Osteoblast (primary cell): ENCODE results near the gene NPHP1. TPM values are rescaled to one million over a fixed set of nuclear protein-coding genes. Genes with fewer than 3 reads are reported as not detected.
A peak's percentile ranks its signal among the peaks of the same experiment; 100 is the strongest.

Experiments used
- DNase-seq: peaks from one replicate; pipeline ENCODE4 v3.0.0; 2011; ENCODE audit warnings: low spot score, mixed read lengths; ENCODE audit not compliant: insufficient read length; ENCODE audit errors: missing footprints
- H2AFZ ChIP-seq: 2 replicates; pipeline ENCODE4 v1.6.0; 2011; ENCODE audit warnings: mild to moderate bottlenecking, low read length
- H3K27ac ChIP-seq: 2 replicates; pipeline ENCODE4 v1.5.1; 2011; ENCODE audit warnings: mild to moderate bottlenecking, low read depth, low read length, moderate library complexity
- H3K27me3 ChIP-seq: 2 replicates; pipeline ENCODE4 v1.6.0; 2012; ENCODE audit warnings: mild to moderate bottlenecking, control low read depth, inconsistent platforms, low read length, moderate library complexity; ENCODE audit not compliant: insufficient read depth
- H3K36me3 ChIP-seq: 2 replicates; pipeline ENCODE4 v1.5.1; 2011; ENCODE audit warnings: mild to moderate bottlenecking, low read length, control low read depth, moderate library complexity; ENCODE audit not compliant: insufficient read depth
- H3K4me1 ChIP-seq: 2 replicates; pipeline ENCODE4 v1.5.1; 2011; ENCODE audit warnings: mild to moderate bottlenecking, low read length, control low read depth, moderate library complexity; ENCODE audit not compliant: insufficient read depth
- H3K4me2 ChIP-seq: 2 replicates; pipeline ENCODE4 v1.6.0; 2011; ENCODE audit warnings: mild to moderate bottlenecking, low read length; ENCODE audit not compliant: insufficient read depth
- H3K4me3 ChIP-seq: fragments of 200-600 bp; sonication (generic); 3 replicates; pipeline ENCODE4 v1.5.1; 2012; ENCODE audit warnings: mild to moderate bottlenecking, low read length, inconsistent platforms; ENCODE audit not compliant: insufficient read depth
- H3K79me2 ChIP-seq: 2 replicates; pipeline ENCODE4 v1.6.0; 2012; ENCODE audit warnings: mild to moderate bottlenecking, low read length, control low read depth, inconsistent platforms; ENCODE audit not compliant: insufficient read depth
- H3K9me3 ChIP-seq: 2 replicates; pipeline ENCODE4 v1.5.1; 2011; ENCODE audit warnings: low read depth, low read length, control low read depth
- H4K20me1 ChIP-seq: 2 replicates; pipeline ENCODE4 v1.6.0; 2012; ENCODE audit warnings: mild to moderate bottlenecking, low read length, control low read depth; ENCODE audit not compliant: insufficient read depth
- total RNA-seq: library from RNA; depleted of rRNA; stranded (reverse); fragments of >200 nt; gene quantifications from 2 replicates; pipeline ENCODE4 v1.2.3, GENCODE V29; 2012
- TF ChIP-seq, protein P1 (sequence below): IDR thresholded peaks from 2 replicates; pipeline ENCODE4 v1.5.1; 2011; ENCODE audit warnings: mild to moderate bottlenecking, low read depth, low read length, moderate library complexity; ENCODE audit errors: extremely low read depth

The NPHP1 gene
- total RNA-seq, 1 donor = 7.6 TPM

DNA sequence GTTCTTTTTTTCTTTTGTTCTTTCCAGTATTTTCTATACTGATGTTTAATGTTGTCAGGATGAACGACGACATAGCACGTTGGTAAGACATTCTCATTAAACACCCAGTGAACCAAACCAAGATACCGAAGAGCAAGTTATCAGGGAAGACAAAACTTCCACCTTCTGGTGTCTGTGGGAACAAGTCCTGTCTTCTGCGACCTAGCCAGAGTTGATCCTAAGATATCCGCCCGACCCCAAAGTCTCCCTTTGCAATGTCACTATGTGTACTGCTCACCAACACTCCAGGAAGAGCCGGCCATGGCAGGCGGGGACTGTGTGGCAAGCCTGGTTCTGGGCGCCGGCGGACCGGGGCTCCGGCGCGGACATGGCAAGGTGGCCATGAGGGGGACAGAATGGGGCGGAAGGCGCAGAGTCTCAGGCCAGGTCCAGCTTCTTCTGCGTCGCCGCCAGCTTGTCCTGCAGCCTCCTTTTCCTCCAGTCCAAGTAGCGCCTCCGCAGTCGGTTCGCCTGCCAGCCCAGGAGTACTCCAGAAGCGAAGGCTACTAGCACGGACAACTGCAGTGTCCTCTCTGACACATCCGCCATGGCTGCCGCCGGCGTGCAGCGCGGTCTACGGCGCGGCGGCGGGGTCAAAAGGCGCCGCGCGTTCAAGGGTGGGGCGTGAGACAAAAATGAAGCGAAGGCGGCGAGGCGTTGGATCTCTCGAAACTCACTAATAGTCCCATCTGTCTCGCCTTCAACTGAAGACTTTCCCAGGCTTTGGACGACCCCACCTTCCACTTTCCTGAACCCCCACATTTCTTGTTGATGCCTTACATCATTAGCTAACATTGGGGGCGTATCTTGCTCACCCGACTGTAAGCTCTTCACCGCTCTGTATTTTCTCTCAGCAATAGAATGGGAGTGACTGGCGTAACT lies 7.4 kb upstream of the NPHP1 start, which contains the start of gene MTLN:
Gene MTLN (minus strand): TSS at position 610 of the 921 bp plus-strand sequence. CDS start 22 bp downstream, at position 588.
- H3K4me3 ChIP-seq = peak within 1 kb of the TSS; percentile 98
- peaks cover 12% of the 10 kb centered on the region for H3K4me1 ChIP-seq
- H2AFZ ChIP-seq = peak within 1 kb of the TSS; percentile 99
- no peaks in the 10 kb centered on the region for H4K20me1 ChIP-seq
- H3K27me3 ChIP-seq = peaks cover 31% of the 10 kb centered on the region
- DNase-seq = peak; percentile 91
- peaks cover 15% of the 10 kb centered on the region for H3K79me2 ChIP-seq
- TF ChIP-seq, protein P1, sequence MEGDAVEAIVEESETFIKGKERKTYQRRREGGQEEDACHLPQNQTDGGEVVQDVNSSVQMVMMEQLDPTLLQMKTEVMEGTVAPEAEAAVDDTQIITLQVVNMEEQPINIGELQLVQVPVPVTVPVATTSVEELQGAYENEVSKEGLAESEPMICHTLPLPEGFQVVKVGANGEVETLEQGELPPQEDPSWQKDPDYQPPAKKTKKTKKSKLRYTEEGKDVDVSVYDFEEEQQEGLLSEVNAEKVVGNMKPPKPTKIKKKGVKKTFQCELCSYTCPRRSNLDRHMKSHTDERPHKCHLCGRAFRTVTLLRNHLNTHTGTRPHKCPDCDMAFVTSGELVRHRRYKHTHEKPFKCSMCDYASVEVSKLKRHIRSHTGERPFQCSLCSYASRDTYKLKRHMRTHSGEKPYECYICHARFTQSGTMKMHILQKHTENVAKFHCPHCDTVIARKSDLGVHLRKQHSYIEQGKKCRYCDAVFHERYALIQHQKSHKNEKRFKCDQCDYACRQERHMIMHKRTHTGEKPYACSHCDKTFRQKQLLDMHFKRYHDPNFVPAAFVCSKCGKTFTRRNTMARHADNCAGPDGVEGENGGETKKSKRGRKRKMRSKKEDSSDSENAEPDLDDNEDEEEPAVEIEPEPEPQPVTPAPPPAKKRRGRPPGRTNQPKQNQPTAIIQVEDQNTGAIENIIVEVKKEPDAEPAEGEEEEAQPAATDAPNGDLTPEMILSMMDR = no peak
- H3K4me2 ChIP-seq = peak within 1 kb of the TSS; percentile 96
- H3K27ac ChIP-seq = peak within 1 kb of the TSS; percentile 74
- H3K36me3 ChIP-seq = peaks cover 6% of the 10 kb centered on the region
- H3K9me3 ChIP-seq = no peaks in the 10 kb centered on the region

DNA sequence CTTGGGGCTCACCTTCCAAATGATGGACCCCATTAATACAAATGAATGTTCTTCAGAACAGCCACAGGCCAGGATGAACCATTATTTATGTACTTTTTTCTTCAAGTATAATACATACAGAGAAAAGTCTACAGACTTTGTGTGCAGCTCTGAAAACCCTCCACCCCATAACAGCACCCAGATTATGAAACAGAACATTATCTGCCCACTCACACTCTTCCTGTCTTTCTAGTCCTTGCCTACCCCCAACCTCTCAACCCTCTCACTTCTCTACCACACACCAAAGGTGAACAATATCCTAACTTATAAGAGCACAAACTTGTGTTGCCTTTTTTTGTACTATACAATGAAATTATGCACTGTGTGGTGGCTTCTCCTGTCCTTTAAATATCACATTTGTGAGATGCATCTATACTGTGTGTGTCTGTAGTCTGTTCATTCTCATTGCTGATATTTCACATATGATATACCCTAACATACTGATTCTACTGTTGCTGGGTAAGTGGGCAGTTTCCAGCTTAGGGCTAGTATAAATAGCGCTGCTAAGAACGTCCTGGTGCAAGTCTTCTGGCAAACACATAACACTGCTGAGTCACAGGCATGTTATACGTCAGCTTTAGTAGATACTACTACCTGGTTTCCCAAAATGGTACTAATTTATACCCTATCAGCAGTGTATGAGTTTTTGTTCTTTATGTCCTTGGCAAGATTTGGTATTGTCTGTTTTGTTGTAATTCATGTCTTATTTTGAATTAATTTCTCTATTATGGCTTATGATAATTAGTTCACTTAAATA lies 1.0 kb upstream of the NPHP1 start:
- H3K79me2 ChIP-seq = no peaks in the 10 kb centered on the region
- H3K36me3 ChIP-seq = peaks cover 6% of the 10 kb centered on the region
- H3K4me1 ChIP-seq = peaks cover 16% of the 10 kb centered on the region
- peak; percentile 52 for DNase-seq
- H3K4me2 ChIP-seq = peak overlapping the region; percentile 100
- H3K4me3 ChIP-seq = peak overlapping the region; percentile 87
- no peaks in the 10 kb centered on the region for H3K27me3 ChIP-seq
- H4K20me1 ChIP-seq = no peaks in the 10 kb centered on the region
- TF ChIP-seq, protein P1 = no peak
- H3K27ac ChIP-seq = no peak overlapping the region
- H2AFZ ChIP-seq = peak overlapping the region; percentile 97
- no peaks in the 10 kb centered on the region for H3K9me3 ChIP-seq

DNA sequence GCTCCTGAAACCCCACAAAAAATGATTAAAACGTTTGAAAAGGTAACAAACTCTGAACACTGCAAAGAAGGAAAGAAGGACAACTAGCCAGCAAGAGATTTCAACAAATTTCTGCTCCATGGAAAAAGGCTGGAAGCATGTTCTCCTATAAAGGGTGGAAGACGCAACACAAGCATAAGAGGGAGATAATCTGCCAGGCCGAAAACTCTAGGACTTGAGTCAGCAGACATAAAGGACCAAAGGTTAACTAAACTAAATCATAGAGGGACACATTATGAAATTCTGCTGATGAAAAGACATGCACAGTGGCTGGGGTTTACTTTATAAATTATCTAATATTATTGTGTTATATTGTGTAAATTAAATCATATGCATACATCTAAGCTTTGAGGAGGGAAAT lies 6.8 kb downstream of the NPHP1 start:
- TF ChIP-seq, protein P1 = no peak
- Histone ChIP-seq H3K79me2 (no peaks in the 10 kb centered on the region), H4K20me1 (no peaks in the 10 kb centered on the region)

More for the DNA sequence above, 6.8 kb downstream of the NPHP1 start:
- Histone ChIP-seq H3K4me1 (no peaks in the 10 kb centered on the region), H3K4me2 (no peak overlapping the region), H3K27ac (no peak overlapping the region), H3K4me3 (no peak overlapping the region), H2AFZ (no peak overlapping the region), H3K9me3 (no peaks in the 10 kb centered on the region), H3K36me3 (no peaks in the 10 kb centered on the region), H3K27me3 (no peaks in the 10 kb centered on the region)
- DNase-seq = no peak
